Measurements from ENCODE around the gene SLC35E1.

Gene SLC35E1

DNA sequence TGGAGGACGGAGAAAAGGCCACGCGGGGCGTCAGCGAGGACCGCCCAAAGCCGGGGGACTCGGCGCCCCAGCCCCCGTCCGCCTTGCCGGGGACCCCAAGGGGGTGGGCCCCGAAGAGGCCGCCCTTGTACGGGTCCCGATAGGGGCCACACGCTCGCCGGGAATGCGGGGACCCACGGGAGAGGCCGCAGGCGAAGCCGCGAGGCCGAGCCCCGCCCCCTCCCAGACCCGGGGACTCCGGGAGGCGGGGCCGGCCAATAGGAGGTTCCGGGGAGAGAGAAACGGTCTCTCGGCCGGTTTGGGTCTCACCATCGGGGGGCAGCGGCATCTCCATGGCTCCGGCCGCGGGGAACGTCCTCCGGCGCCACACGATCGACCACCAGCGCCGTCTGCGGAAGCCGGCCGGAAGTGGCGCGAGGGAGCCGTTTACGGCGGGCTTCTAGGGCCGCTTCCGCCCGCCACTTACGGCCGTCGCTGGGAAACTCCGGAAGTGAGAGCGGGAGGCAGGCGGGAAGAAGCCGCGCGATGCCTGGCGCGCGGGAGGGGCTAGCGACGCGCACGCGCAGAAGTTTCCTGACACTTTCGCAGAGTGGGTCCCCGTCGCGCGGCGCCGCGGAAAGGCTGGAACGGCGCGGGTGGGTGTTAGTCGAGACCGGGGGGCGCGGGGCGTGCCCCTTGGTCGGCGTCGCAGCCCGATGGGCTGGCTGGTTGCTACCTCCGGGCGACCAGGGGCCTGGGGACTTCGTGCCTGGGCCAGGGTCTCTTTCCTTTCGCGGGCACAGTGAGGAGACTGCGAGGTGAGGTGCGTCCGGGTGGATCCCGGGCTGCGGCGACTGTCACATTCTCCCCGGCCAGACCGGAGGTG, 29.9 kb downstream of the SLC35E1 start, which contains the start of gene CHERP:
Gene CHERP, minus strand, starts transcription at position 393 of the 865 bp plus-strand sequence. Its CDS starts 59 bp downstream, at position 334.
- peak; percentile 93 to 94 for DNase-seq

DNA sequence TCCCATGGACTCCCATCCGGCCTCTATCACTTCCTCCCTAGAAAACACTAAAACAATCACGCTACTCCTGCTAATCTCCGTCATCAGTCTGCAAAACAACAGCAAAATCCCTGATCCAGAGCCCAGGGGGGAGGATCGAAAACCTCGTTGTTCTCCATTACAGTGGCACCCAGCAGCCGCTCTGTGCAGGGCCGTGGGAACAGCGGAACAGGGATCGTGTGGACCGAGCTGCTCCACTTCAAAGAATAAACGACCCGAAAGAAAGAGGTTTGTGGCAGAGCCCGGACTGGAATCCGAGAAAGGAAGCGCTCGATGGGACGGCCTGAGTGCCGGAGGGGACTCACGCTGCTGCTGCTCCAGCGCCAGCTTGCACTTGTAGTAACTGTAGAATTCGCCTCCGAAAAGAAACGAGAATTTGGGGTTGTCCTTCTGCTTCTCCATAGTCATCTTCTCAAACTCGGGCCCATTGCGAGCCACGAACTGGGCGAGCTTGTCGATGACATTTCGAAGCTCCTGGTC, 30.6 kb downstream of the SLC35E1 start:
- no peak for DNase-seq

DNA sequence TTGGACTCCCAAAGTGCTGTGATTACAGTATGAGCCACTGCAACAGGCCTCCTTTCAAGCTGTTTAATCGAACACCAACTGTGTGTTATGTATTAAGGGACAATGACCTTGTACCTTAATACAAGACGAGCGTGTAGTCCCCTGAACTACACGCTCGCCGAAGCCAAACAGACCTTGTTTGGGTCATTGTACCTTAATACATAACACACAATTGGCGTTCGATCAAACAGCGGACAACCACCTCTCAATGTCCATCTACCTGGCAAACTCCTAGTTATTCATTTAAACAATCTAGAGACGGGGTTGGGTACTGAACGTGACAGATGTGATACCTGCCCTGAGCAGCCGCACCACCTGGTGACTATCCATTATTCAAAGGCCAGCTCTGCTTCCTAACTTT, 31.3 kb downstream of the SLC35E1 start:
- DNase-seq: no peak

DNA sequence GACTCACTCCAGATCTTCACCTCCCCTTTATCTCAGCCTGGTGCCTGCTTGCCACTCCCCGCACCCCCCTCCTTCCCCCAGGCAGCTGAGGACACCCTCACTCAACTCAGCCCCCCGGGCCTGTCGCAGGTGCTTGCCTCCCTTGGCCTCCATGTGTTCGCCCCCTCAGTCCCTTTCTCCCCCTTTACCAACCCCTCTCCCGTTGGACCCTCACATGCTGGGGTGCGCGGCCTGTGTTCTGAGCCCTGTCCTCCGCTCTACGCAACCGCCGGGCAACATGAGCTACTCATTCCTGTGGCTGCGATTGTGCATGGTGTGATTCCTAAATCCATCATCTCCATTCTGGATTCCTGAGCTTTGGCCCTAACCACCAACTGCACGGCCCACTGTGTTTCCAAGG, 35.1 kb downstream of the SLC35E1 start:
- no peak for DNase-seq

DNA sequence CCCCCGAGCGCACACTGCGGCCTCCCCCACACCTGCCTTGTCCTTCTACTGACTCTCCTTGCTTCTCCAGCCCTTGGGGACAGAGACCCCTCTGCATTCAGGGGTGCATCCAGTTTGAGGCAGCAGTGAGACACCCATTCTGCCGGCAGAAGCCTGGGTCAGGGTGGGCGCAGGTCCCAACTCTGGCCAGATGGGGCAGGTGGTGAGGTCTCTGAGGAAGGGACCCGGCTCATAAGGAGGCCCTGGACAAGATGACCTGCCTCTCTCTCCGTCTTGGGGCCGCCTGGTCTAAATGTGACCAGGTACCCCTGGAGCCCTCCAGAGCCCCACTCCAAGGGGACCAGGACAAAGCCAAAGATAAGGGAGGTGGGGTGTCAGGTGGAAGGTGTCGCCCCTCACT, 36.1 kb downstream of the SLC35E1 start:
- no peak for DNase-seq

DNA sequence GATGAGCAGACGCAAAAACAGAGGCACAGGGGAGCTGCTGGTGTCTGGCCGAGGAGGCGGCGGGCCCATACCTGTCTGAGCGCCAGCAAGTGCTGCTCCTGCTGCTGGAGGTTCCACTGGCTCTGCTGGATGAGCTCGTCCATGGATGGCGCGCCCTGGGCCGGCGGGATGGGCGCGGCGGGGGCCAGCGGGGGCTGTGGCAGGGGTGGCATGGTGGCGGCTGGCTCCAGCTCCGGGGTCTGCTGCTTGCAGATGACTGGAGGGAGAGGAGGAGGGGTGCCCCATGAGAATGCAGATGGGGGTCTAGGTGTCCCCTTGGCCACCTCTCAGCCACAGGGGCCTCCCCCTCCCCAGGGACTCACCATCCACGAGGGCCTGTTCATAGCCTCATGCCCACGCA, 36.8 kb downstream of the SLC35E1 start:
- DNase-seq: no peak

DNA sequence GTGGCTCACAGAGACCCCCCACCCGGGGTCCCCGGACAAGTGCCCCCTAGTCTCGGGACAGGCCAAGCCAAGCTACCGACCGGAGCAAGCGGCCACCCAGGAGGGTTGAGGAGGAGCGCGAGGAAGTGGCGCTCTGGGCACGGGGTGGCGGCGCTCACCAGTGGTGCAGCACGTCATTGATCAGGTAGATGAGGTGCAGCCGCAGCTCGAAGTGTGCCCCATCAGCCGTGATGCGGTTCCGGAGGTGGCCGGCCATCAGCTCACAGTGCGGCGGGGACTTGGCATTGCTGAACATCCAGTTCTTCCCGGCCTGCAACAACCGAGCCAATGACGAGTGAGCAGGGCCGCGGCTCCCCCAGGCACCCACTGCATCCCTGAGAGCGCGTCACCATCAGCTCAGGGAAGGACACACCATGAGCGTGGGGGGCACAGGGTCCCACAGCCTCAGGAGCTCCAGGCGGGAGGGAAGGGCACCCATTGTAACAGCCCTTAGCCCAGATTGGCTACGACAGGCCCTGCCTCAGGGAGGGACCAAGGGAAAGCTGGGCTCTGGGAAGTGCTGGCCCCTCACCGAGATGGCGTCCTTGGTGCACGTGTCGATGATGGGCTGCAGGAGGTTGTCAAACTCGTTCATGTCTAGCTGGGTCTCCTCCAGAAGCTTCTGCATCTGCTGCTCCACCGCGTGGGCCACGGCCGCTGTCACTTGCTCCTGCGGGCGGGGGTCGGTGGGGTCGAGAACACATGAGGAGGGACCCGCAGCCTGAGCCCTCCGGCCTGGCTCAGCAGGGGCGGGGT, 39.6 kb downstream of the SLC35E1 start:
- DNase-seq: no peak

DNA sequence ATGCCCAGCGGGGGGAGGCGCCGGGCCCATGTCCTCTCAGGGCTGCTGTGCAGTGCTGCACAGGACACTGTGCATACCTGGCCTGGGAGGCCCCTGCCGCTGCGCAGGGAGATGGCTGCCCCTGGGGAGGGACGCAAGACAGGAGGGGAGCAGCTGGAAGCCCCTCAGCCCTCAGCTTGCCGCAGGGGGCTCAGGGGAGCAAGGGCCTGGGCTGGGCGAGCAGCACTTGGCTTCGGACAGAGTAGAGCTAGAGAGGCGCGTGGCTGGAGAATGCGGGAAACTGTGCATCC, 40.9 kb downstream of the SLC35E1 start:
- DNase-seq: no peak

DNA sequence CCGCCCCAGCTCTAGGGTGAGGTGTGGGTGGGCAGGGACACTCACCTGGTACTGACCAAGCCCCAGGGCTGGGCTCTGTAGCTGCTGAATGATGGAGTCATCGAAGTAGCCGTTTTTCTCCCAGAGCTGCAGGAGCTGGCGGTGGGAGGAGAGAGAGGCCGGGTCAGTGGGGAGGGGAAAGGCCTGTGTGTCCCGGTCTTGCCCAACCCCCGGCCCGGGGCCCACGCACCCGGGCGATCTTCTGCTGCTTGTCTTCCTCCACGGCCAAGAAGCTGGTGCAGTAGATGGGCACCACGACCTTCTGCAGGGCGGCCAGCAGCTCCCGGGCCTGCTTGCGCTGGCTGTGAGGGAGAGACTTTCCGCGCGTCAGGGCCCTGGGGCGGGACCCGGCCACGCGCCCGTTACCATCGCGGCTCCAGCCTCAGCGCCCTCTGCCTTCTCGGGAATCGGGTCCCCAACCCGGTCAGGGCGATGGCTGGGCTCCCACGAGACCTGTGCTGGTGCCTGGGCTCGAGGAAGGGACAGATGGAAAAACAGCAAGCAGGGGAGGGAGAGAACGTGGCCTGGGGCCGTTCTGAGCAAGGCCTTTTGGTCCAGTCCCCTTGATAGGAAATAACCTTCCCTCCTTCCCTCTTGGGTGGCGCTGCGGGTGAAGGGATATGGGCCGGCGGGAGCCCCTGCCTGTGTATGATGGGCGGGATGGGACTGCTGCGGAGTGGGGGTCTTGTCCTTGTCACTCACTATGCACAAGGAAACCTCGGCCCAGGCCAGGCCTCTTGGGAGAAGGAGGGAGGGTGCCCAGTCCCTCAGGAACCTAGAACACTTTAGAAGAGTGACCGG, 41.5 kb downstream of the SLC35E1 start:
- no peak for DNase-seq

DNA sequence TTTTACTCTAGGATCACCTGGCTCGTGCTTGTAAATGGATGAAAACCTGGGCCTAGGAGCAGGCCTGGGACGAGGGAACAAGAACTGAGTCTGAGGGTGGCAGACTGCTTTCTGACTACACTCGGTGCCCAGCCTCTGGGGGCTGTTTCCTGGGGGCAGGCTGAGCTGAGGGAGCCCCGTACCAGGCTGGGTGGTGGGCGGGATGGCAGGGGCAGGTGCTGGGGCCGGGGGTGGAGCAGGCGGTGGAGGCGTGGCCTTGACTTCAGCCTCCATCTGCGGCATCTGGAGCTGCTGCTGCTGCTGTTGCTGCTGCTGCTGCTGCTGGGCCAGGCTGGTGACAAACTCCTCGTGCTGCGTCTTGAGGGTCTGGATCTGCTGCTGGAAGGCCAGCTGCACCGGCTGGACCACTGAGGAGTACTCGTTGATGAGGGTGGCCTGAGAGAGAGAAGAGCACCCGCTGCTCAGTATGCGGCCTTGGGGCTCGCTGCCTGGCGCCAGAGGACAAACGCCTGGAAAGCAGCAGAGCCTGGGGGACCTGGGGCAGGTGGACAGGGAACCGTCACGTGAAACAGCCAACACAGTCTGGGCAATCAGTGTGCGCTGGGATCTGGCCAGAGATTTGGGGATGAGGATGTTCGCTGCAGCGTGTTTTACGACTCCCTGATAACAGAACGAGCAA, 42.6 kb downstream of the SLC35E1 start:
- DNase-seq: no peak

DNA sequence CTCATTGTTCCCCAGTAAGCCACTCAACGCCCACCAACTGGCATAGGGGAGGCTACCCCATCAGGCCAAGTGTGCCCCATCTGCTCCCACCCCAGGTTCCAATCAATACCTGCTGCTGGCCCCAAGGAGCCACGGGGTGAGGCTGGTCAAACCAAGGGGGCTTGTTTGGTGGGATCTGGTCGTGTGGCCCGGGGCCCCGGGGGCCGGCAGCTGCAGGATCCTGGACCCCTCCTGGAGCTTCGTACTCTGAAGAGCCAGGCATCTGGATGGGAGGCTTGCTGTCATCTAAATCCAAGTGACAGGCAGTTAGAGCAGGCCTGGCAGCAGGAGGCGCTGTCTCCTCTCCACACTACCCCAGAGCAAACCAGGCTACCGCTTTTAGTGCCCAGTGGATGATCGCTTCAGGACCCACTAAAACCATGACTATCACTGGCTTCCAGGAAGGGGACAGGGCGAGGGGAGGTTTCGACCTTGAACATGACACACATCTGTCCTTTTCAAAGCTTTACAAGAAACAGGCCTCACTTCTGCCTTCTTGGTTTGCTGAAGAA, 44.2 kb downstream of the SLC35E1 start:
- peak; percentile 58 to 66 for DNase-seq

DNA sequence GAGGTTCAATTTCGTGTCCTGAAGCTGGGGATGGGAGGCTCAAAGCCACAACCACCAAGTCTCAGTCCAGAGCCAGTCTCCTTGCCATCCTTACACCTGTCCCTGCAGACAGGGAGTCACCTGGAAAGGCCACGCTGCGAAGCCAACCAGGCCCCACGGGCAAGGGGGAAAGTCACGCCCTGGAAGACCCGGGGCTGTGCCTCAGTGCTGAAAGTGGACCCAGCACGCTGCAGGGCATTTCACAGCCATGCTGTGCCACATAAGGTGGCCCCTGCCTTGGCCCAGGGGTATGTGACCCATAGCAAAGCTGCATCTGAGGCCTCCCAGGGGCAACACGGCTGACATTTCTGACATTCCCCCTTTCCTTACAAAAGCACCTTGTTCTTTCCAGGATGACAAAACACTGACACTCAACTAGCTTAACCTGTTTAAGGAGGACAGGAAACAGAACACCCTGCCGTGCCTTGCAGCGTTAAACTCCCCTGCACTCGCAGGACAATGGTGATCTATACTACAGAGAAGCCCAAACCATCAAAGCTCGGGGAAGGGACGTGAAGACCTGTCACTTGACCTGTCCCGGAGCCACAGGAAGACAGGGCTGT, 44.8 kb downstream of the SLC35E1 start:
- no peak for DNase-seq

DNA sequence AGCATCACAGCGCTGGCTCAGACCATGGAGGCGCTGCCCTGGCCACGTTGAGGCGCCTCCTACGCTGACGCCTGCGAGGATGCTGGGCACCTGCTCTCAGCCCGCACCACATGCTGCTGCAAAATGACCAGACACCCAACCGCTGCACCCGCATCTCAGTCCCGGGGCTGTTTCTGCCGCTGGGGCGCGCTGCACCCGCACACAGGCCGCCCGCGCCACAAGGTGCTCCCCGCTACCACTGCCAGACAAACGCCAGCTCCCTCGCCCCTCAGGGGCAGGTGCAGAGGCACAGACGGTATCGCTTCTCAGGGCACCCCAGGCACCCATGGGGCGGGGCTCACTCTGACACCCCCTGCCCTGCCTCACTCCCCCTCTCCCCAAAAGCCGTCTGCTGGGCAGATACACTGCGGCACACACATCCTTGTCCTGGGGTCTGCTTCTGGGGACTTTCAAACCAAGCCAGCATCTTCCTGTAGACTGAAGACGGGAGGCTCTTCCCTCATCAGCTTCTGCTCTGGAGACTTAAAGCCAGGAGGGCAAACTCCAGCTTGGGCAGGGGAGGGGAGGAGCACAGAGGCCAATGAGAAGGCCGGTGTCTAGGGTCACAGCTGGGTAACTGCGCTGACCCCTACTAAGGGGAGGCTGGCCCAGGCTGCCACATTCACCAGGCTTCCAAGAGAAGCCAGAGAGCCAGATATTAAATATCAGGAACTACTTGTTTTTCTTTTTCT, 46.3 kb downstream of the SLC35E1 start:
- no peak for DNase-seq

DNA sequence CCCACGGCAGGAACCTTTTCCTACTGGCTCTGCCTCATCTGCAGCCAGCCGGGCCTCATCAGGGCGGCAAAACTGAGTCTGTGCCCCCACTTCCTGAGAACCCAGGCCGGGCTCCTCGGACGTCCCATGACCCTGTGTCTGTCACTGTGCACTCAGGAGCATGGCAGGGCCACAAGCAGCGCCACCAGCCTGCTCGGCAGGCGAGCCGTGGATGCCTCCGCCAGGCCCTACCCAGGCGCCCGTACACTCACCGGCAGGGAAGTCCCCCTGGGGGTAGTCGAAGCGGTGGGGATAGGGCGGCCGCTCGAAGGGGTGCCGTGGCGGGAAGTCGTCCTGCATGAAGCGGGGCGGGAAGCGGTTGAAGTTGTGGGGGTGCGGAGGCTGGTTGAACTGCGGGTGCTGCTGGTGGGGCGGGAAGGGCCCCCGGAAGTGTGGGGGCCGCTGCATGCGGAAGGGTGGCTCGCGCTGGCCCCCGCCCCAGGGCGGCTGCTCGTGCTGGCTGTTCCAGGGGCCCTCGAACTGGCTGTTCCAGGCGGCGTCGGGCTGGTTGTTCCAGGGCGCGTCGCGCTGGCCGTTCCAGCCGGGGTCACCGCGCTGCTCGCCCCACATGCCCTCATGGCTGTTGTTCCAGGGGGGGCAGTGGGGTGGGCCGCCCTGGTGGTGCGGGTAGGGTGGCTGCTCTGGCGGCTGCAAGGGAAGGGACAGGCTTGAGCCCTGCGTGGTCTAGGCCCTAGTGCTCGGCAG, 47.1 kb downstream of the SLC35E1 start:
- DNase-seq: no peak

DNA sequence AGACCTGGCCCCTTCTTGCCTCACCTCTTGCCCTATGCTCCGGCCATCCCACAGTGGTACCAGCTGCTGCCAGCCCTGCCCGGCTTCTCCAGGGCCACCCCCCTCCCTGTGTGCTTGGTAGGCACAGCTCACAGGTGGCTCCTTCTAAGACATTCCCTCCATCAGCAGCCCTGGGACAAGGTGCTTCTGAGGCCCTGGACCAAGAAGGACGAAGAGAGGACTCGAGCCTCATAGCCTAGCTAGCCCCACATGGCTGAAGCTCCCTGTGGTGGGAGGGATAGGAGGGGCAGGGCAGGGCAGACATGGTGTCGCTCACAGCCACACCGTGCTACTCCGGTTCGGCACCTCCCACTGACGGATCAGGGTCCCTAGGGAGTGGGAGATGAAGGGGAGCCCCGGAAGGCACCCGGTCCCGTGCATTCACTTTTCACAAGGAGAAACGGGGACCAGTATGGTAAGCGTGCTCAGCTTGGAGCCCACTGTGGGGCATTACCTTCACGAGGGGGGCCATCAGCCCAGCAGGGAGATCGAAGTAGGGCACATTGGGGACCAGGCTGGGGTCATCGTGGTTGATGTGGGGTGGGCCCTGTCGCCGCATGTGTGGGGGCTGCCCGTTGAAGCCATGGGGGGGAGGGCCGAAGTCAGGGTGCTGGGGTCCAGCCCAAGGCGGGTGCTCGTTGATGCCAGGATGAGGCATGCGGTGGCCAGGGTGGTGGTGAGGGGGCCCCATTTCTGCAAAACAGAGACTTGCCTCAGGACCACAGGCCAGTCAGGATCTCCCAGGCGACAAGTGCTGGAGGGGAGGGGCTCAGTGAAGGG, 49.4 kb downstream of the SLC35E1 start:
- DNase-seq: no peak

DNA sequence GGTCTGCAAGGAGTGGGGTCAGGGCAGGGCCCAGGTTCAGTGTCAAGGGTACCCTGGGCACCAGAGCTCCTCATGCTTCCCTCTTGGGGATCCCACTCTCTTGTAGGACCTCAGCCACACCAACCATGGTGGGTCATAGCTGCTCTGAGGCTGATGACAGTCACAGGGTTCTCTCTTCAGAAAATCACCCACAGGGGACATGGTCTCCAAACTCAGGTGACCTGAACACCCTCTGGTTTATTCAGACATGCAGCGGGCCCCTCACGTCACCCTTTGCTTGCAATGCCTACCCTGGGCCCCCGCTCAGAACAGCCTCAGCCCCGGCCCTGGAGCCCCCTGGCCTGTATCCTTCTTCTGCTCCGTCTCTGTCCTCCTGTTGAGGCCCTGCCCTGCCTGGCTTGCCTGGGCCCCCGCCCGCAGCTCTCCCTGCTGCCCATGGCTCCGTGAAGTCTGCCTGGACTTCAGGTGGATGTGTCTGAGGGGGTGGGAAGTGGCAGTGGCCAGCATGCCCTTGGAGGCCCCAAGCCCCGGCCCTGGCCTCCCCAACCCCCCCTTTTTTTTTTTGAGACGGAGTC, 50.4 kb downstream of the SLC35E1 start:
- no peak for DNase-seq

DNA sequence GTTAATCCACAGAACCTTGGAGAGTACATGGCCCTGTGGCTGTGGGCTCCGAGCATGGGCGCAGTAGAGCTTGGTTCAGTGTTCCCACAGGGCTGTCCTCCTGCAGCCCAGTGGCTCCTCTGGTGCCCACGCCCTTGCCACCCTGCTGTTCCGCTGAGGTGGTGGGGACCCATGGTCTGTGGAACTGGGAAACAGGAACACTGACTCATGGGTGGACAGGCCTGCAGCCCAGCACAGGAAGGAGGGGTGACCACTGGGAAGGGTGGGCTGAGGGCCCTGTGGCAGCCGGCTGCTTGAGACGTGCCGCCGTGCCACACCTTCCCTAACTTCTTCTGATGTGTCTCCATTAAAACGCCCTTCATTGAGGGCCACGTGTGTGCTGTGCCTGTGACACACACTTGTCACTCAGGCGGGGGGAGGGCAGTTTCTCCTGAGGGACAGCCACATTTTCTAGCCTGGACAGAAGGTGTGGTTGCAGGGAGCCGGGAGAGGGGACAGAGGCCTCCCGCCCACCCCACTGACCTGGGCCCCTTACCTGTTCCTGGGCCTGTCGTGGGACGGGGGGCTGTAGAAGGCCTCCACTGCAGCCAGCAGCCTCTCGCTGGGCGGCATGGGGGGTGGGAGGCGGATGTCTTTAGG, 51.1 kb downstream of the SLC35E1 start:
- DNase-seq: no peak

Data from activated CD4-positive, alpha-beta T cell treated with anti-CD3 and anti-CD28 coated beads, Interleukin-2, amount 50 U/mL, for 48 hours (primary cell).